ENCODE measurements around the gene COL5A1. TPM values are rescaled to one million over a fixed set of nuclear protein-coding genes. Genes with fewer than 3 reads are reported as not detected.

The COL5A1 gene
- total RNA-seq, 1 donor from 2014 or later, result 18.7 TPM

DNA sequence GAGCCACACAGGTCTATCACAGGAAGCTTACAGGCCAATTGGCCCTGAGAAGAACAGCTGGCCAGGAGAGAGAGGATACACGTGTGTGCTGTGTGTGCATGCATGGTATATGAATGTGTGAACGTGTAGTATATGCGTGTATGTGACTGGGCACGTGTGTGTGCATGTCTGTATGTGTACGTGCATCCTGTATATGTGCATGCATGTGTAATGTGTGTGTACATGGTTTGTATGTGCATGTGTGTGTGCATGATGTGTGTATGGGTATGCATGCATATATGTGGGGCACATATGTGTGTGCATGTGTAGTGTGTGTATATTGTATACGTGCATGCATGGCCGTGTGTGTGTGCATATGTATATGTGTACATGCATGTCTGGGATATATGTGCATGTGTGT is 182.0 kb downstream of the COL5A1 start:
- DNase-seq (ENCODE audit: missing footprints), result no peak
- intact Hi-C loops (cut with DNase I), result no loop called here
- ATAC-seq, result no peak

GRCh38 chr9:134824583-134824982 is 183.0 kb downstream of the COL5A1 start:
- DNase-seq (ENCODE audit: missing footprints) (peak; percentile 31), ATAC-seq (no peak)
- intact Hi-C loops (cut with DNase I), result no loop called here

DNA sequence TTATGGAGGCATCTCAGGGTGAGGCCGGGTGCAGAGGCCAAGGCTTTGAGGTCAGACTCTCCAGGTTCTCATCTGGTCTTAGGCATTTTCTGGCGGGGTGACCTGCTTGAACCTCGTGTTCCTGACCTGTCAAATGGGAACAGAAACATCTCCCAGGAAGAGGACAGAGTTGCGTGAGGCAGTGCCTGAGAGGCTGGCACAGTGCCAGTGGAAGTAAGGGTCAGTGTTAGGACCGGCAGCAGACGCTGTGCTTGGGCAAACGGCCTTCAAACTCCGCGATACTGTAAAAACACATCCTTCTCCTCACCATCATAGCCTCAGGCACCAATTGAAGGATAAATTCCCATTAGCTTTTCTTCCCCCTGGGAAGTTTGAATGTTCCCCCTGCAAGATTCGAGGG is 183.4 kb downstream of the COL5A1 start:
- ATAC-seq (no peak), DNase-seq (ENCODE audit: missing footprints) (peak; percentile 60)
- intact Hi-C loops (cut with DNase I), result no loop called here

DNA sequence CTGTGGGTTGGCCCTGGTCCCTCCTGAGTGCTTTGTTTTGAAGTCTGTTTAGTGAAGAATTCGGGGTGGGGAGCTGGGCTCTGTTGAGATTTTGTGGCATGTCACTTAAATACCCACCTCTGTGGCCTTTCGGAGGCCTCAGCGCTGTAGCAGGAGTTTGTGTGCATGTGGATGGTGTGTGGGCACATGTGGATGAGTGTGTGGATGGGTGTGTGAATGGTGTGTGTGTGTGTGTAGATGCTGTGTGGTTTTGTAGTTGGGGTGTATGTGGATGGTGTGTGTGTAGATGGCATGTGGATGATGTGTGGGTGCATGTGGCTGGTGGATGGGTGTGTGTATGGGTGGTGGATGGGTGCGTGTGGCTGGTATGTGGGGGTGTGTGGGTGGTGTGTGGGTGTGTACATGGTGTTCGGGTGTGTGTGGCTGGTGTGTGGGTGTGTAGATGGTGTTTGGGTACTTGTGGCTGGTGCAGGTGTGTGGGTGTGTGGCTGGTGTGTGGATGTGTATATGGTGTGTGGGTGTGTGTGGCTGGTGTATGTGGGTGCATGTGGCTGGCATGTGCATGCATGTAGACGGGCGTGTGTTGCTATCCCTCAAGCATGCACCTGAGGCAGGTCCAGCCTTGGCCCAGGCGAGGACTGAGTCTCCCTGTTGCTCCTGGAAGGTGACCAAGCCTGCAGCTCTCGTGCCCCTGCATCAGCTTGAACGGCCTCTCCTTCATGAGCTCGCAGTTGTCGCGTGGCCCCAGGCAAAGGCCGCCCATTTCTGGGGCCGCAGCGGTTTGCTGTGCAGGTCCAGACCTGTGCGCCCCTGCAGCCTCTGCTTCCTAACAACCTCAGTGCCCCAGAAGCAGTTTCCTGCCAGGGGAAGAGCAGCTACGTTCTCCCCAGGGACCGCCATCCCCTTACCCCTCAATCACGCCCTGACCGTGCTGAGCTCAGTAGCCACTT is 185.0 kb downstream of the COL5A1 start:
- intact Hi-C loops (cut with DNase I), result no loop called here
- no peak for DNase-seq (ENCODE audit: missing footprints)
- no peak for ATAC-seq

DNA sequence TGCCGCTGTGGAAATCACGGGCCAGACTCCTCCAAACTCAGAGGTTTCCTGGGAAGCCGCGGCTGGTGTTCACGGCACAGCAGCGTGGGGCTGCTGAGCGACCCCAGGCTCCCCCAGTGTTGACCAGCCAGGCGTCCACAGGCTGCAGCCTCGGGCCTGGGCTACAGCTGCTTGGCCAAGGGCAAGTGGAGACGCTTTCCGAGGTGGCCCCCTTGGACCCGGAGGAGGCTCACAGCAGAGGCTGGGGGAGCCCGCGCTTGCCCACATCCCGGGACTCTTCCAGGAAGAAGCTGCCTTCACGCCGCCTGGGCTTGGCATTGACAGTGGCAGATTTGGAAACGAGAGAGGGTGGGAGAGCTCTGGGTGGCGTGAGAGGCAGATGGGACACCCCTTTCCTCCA is 186.0 kb downstream of the COL5A1 start:
- DNase-seq (ENCODE audit: missing footprints), result no peak
- intact Hi-C loops (cut with DNase I), result no loop called here
- no peak for ATAC-seq

GRCh38 chr9:134827993-134828392 is 186.4 kb downstream of the COL5A1 start:
- DNase-seq (ENCODE audit: missing footprints) (no peak), ATAC-seq (no peak)
- intact Hi-C loops (cut with DNase I), result no loop called here

DNA sequence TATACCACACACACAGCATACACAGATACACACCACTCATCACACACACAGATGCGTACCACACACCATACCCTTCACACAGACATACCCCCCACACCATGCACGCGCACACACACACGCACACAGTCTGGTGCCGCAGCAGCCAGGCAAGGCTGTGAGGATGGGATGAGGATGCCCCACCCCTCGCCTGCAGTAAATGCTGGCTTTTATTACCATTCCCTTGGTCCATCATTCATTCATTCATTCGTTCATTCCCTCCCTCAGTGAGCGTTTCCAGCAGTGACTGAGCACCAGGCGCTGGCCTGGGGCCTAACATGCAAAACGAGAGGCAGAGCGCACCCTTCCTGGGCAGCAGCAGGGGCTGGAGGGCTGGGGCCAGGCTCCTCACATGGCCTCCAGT is 187.3 kb downstream of the COL5A1 start:
- ATAC-seq (no peak), DNase-seq (ENCODE audit: missing footprints) (no peak)
- intact Hi-C loops (cut with DNase I), result no loop called here

GRCh38 chr9:134829356-134829937 is 187.8 kb downstream of the COL5A1 start:
- no peak for ATAC-seq
- intact Hi-C loops (cut with DNase I), result no loop called here
- DNase-seq (ENCODE audit: missing footprints), result no peak

DNA sequence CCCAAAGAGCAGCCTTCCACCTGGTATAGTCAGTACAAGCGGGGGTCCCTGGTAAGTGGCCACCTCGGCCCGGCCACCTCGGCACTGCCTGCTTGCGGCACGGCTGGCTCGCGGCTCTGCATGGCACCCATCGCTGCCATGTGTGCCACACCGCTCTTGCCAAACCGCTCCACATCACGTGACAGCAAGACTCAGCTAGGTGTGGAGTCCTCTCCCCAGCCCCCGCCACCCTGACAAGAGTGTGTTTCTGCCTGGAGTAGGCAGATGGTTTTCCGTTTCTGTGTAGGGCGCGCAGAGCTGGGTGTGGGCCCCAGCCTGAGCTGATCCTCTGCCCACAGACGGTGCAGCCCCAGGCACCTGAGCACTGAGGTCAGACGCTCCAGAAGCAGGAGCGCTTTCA is 188.5 kb downstream of the COL5A1 start:
- DNase-seq (ENCODE audit: missing footprints) (no peak), ATAC-seq (no peak)
- intact Hi-C loops (cut with DNase I), result no loop called here

DNA sequence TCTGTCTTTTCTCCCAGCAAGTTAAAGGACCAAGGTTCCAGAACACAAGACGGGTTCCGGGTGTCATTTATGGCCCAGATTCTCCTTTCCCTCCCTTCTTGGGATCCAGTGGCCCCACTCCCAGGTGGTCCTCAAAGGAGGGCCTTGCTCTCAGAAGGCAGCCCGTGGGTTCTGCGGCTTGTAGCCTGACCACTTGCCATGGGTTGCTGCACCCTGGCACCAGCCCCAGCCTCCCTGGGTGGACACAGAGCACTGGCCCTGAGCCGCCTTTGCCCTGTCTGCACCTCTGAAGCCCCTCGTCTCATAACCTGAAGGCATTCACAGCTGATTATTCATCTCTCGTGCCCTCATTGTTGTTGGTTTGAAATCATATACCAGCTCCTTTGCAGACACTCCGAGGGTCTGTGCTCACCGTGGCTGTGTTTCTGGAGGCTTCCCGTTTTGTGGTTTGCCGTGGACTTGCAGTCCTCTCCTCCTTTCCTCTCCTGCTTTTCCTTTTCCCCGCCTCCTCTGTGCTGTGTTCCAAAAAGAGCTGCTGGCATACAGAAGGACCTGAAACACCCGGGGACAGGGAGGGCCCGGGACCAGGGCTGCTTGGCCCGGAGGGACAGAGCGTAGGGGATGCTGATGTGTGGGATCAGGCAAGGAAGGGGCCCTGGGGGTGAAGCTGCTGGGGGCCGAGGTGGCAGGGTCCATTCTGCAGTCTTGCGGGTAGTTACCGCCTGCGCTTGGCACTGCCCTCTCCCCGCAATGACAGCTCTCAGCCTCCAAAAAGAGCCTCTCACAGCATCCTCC is 189.5 kb downstream of the COL5A1 start:
- intact Hi-C loops (cut with DNase I), result no loop called here
- ATAC-seq, result no peak

DNA sequence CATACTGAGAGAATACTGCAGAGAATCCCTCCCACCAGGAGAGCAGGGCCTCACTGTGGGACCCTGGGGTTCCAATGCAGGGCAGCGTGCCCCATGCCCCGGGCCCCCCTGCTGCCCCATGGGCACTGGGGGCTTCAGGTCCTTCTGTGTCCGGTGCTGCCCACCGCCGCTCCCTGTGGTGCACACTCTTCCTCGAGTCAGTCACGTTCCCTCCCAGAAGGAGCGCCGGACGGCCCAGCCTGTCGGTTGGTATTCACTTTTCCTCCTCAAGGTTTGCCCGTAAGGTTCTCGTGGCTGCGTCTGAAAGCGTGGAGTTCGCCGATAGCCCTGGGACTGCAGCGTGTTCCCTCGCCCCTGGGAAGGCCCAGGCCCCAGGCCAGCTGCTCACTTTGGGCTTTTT is 190.9 kb downstream of the COL5A1 start:
- DNase-seq (ENCODE audit: missing footprints) (no peak), ATAC-seq (no peak)
- intact Hi-C loops (cut with DNase I), result no loop called here

More for the DNA sequence above, 189.5 kb downstream of the COL5A1 start:
- no peak for DNase-seq (ENCODE audit: missing footprints)

- DNase-seq (ENCODE audit: missing footprints) (no peak), ATAC-seq (no peak)
- intact Hi-C loops (cut with DNase I), result no loop called here
Measured at GRCh38 chr9:134833294-134833880, 191.8 kb downstream of the COL5A1 start.

GRCh38 chr9:134834217-134834956 is 192.8 kb downstream of the COL5A1 start:
- ATAC-seq (no peak), DNase-seq (ENCODE audit: missing footprints) (no peak)

DNA sequence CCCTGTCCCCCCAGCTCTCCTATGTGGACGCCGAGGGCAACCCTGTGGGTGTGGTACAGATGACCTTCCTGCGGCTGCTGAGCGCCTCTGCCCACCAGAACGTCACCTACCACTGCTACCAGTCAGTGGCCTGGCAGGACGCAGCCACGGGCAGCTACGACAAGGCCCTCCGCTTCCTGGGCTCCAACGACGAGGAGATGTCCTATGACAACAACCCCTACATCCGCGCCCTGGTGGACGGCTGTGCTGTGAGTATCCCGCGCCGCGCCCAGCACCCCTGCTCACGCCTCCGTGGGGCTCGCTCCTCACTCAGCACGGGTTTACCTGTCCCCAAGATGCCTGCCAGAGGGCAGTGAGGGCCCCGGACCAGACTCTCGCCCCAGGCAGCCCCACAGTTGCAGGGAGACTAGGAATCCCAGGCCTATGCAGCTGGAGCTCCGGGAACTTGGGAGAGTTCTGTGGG is 193.4 kb downstream of the COL5A1 start:
- no peak for ATAC-seq
- intact Hi-C loops (cut with DNase I), result no loop called here
- DNase-seq (ENCODE audit: missing footprints), result peak; percentile 68

More at GRCh38 chr9:134834217-134834956, 192.8 kb downstream of the COL5A1 start:
- intact Hi-C loops (cut with DNase I), result no loop called here

DNA sequence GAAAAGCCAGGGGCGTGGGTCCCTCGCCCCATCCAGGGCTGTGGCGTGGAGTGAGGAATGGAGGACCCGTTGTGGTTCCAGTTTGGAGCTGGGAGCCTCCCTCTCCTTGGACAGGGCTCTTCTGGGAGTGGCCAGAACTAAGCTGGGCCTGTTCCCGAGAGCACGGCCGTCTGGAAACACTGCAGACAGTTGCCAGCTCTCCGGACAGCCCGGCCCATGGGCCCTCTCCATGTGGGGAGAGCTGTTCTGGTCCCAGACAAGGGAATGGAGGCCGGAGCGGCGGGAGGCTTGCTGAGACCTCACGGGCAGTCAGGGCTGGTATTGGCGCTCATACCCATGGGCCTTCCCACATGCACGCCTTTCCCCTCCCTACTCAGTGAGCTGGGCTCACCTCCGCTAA is 193.8 kb downstream of the COL5A1 start:
- DNase-seq (ENCODE audit: missing footprints), result peak; percentile 68
- ATAC-seq, result peak; percentile 80
- intact Hi-C loops (cut with DNase I), result no loop called here

GRCh38 chr9:134835987-134836386 is 194.4 kb downstream of the COL5A1 start:
- ATAC-seq (no peak), DNase-seq (ENCODE audit: missing footprints) (peak; percentile 42)
- intact Hi-C loops (cut with DNase I), result no loop called here

GRCh38 chr9:134836406-134836970 is 194.9 kb downstream of the COL5A1 start:
- intact Hi-C loops (cut with DNase I), result no loop called here
- DNase-seq (ENCODE audit: missing footprints), result no peak
- no peak for ATAC-seq

DNA sequence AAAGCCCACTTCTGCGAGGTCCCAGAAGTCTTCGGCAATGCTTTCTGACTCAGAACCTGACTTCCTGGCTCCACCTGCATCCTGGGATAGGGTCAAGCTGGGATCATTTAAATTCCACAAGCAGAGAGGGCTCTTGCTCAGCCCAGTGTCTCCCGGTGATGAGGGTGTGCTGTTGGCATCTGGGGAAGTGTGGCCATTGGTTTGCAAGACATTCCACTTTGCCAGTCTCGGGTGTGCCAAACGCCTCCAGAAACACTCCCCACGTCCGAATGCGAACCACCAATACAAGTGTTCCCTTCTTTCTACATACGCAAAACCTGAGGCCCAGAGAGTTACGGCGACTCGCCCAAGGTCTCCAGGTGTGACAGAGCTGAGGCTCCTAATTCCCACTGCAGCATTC is 195.9 kb downstream of the COL5A1 start:
- no peak for DNase-seq (ENCODE audit: missing footprints)
- intact Hi-C loops (cut with DNase I), result no loop called here
- no peak for ATAC-seq
